Measurements from ENCODE around the gene MIPOL1. TPM values are rescaled to one million over a fixed set of nuclear protein-coding genes. Genes with fewer than 3 reads are reported as not detected.

The MIPOL1 gene
- total and polyA plus RNA-seq, 2 of the 13 experiments (the other 11 are each of a cell fraction or from before 2014, with no cell fraction given), result 8.6 to 34.2 TPM

DNA sequence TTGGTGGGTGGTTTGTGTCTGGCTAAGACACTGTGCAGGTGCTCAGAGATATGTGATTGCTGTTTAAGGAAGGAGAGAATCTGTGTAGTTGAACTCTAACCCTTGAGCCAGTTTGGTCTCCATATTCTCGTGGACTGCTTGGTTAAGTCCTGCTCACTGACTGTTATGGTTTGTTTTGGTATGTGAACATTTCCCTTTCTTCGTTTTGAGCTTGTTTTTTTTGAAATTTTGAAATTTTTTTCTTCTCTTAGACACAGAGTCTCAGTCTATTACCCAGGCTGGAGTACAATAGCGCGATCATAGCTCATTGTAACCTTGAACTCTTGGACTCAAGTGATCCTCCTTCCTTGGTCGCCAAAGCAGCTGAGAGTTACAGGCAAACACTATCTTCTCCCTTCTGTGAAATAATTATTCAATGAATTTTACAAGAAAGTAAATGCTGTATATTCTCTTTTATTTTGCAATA lies 40.0 kb downstream of the MIPOL1 start:
- in situ Hi-C loops (cut with HindIII; ENCODE audit: extremely low pct_ligation_motif_present, low pct_unique_long_range_greater_than_20kb) (no loop called here), intact Hi-C loops (cut with micrococcal nuclease; ENCODE audit: unreplicated experiment) (loop anchor here (10.0 kb wide), 1 partner anchor 213 kb away; no protein-coding TSS in a partner anchor)
- DNase-seq (ENCODE audit: low spot score), result peak; percentile 85
- Histone ChIP-seq H3K4me2 (ENCODE audit: low read depth, low read length) (peak overlapping the region; percentile 23), H3K27me3 (ENCODE audit: control insufficient read depth in 1 of 2, insufficient read depth in 2 of 2, low read length in 2 of 2) (no peaks in the 10 kb centered on the region), H3K9me3 (ENCODE audit: low read length) (no peaks in the 10 kb centered on the region), H4K20me1 (ENCODE audit: insufficient read depth, low read length) (peaks cover under 1% of the 10 kb centered on the region; the same call in 1 of the 2 replicates), H3K4me1 (ENCODE audit: insufficient read depth, low read length) (peaks cover 27% of the 10 kb centered on the region), H3K4me3 (replicated peaks in 1 of 3; ENCODE audit: insufficient read depth in 1 of 3, low read depth in 2 of 3, low read length in 3 of 3) (peak overlapping the region in 1 of 3 experiments; percentile 0; a peak in 1 of 6 replicates), H3K27ac (ENCODE audit: extremely low read length, insufficient read depth, low read length) (peak overlapping the region; percentile 39), H3K79me2 (ENCODE audit: insufficient read depth, low read length) (no peaks in the 10 kb centered on the region), H2AFZ (ENCODE audit: low read length) (no peak overlapping the region), H3K36me3 (replicated peaks in 1 of 2; ENCODE audit: control insufficient read depth in 1 of 2, insufficient read depth in 2 of 2, low read length in 2 of 2) (0 out of 5 replicates have a peak, but pooled peaks cover 0 to 2% of the 10 kb centered on the region in 2 experiments), H3K9ac (ENCODE audit: insufficient read depth, low read depth, low read length) (no peak overlapping the region)
- 37% methylated on average over 5 of the region's 5 CpGs for WGBS (ENCODE audit: low lambda C conversion rate)
- ChIA-PET POLR2A (interaction anchor here (1.0 to 1.9 kb wide), 7 partner anchors 40 to 627 kb away, joined by 3 to 25 read pairs (median 7); partner anchors contain the start of genes FOXA1, MIPOL1, SLC25A21 and TTC6), CTCF (ENCODE audit: low intra/inter-chr PET ratio, low total read pairs) (no interaction called here)
- no TSS peak for BruUV-seq (replicated peaks)
- FAIRE-seq, result no peak
- peak; percentile 73 for ATAC-seq
- TF ChIP-seq ZNF713 (CRISPR knock-in tag; IDR thresholded peaks at IDR 0.05) (no peak), RXRB (CRISPR knock-in tag; IDR thresholded peaks at IDR 0.05; ENCODE audit: borderline replicate concordance) (no peak), POGZ (CRISPR knock-in tag; IDR thresholded peaks at IDR 0.05) (peak; percentile 87), ZNF124 (CRISPR knock-in tag; IDR thresholded peaks at IDR 0.05) (no peak), ISL2 (CRISPR knock-in tag; IDR thresholded peaks at IDR 0.05) (no peak), SMYD3 (CRISPR knock-in tag; IDR thresholded peaks at IDR 0.05) (no peak), ZNF451 (CRISPR knock-in tag; IDR thresholded peaks at IDR 0.05) (no peak), NCOA2 (CRISPR knock-in tag; IDR thresholded peaks at IDR 0.05) (peak; percentile 26; the same call in 1 of the 2 replicates), TEAD3 (CRISPR knock-in tag; optimal IDR thresholded peaks at IDR 0.05; ENCODE audit: borderline replicate concordance) (peak; percentile 58), KLF16 (CRISPR knock-in tag; IDR thresholded peaks at IDR 0.05) (no peak), CENPT (CRISPR knock-in tag; IDR thresholded peaks at IDR 0.05; ENCODE audit: low read depth) (no peak)
- TF ChIP-seq, protein P1, sequence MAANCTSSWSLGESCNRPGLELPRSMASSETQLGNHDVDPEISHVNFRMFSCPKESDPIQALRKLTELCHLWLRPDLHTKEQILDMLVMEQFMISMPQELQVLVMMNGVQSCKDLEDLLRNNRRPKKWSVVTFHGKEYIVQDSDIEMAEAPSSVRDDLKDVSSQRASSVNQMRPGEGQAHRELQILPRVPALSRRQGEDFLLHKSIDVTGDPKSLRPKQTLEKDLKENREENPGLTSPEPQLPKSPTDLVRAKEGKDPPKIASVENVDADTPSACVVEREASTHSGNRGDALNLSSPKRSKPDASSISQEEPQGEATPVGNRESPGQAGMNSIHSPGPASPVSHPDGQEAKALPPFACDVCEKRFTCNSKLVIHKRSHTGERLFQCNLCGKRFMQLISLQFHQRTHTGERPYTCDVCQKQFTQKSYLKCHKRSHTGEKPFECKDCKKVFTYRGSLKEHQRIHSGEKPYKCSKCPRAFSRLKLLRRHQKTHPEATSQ (CRISPR knock-in tag; IDR thresholded peaks at IDR 0.05; ENCODE audit: borderline replicate concordance), result no peak
- TF ChIP-seq, protein P2, sequence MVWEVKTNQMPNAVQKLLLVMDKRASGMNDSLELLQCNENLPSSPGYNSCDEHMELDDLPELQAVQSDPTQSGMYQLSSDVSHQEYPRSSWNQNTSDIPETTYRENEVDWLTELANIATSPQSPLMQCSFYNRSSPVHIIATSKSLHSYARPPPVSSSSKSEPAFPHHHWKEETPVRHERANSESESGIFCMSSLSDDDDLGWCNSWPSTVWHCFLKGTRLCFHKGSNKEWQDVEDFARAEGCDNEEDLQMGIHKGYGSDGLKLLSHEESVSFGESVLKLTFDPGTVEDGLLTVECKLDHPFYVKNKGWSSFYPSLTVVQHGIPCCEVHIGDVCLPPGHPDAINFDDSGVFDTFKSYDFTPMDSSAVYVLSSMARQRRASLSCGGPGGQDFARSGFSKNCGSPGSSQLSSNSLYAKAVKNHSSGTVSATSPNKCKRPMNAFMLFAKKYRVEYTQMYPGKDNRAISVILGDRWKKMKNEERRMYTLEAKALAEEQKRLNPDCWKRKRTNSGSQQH (CRISPR knock-in tag; IDR thresholded peaks at IDR 0.05; ENCODE audit: low read depth), result no peak
- TF ChIP-seq, protein P3, sequence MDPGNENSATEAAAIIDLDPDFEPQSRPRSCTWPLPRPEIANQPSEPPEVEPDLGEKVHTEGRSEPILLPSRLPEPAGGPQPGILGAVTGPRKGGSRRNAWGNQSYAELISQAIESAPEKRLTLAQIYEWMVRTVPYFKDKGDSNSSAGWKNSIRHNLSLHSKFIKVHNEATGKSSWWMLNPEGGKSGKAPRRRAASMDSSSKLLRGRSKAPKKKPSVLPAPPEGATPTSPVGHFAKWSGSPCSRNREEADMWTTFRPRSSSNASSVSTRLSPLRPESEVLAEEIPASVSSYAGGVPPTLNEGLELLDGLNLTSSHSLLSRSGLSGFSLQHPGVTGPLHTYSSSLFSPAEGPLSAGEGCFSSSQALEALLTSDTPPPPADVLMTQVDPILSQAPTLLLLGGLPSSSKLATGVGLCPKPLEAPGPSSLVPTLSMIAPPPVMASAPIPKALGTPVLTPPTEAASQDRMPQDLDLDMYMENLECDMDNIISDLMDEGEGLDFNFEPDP (CRISPR knock-in tag; conservative IDR thresholded peaks at IDR 0.05), result no peak
- TF ChIP-seq, protein P4, sequence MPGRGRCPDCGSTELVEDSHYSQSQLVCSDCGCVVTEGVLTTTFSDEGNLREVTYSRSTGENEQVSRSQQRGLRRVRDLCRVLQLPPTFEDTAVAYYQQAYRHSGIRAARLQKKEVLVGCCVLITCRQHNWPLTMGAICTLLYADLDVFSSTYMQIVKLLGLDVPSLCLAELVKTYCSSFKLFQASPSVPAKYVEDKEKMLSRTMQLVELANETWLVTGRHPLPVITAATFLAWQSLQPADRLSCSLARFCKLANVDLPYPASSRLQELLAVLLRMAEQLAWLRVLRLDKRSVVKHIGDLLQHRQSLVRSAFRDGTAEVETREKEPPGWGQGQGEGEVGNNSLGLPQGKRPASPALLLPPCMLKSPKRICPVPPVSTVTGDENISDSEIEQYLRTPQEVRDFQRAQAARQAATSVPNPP (CRISPR knock-in tag; IDR thresholded peaks at IDR 0.05), result no peak
- TF ChIP-seq, protein P5, sequence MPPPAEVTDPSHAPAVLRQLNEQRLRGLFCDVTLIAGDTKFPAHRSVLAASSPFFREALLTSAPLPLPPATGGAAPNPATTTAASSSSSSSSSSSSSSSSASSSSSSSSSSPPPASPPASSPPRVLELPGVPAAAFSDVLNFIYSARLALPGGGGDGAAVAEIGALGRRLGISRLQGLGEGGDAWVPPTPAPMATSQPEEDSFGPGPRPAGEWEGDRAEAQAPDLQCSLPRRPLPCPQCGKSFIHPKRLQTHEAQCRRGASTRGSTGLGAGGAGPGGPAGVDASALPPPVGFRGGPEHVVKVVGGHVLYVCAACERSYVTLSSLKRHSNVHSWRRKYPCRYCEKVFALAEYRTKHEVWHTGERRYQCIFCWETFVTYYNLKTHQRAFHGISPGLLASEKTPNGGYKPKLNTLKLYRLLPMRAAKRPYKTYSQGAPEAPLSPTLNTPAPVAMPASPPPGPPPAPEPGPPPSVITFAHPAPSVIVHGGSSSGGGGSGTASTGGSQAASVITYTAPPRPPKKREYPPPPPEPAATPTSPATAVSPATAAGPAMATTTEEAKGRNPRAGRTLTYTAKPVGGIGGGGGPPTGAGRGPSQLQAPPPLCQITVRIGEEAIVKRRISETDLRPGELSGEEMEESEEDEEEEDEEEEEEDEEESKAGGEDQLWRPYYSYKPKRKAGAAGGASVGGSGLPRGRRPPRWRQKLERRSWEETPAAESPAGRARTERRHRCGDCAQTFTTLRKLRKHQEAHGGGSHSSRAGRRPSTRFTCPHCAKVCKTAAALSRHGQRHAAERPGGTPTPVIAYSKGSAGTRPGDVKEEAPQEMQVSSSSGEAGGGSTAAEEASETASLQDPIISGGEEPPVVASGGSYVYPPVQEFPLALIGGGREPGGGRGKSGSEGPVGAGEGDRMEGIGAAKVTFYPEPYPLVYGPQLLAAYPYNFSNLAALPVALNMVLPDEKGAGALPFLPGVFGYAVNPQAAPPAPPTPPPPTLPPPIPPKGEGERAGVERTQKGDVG (CRISPR knock-in tag; IDR thresholded peaks at IDR 0.05; ENCODE audit: borderline replicate concordance), result no peak
